ENCODE measurements around the gene SP5.

DNA sequence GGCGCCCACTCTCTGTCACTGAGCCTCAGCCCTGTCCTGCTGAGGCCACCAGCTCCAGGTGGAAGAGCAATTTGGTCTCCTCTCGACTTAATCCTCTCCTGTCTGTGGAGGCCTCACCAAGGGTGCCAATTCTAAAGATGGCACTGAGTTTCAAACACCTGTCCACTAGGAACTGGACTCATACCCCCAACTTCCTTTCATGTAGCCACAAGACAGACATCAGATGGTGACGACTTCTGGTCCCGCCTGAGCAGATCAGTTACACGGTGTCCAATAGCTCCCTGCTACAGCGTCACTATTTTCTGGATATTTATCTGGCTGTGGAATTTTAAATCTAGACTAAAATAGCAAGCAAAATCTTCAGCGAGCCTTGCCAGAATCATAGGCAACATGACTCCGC is 24.5 kb upstream of the SP5 start:
- TF ChIP-seq, protein P1, sequence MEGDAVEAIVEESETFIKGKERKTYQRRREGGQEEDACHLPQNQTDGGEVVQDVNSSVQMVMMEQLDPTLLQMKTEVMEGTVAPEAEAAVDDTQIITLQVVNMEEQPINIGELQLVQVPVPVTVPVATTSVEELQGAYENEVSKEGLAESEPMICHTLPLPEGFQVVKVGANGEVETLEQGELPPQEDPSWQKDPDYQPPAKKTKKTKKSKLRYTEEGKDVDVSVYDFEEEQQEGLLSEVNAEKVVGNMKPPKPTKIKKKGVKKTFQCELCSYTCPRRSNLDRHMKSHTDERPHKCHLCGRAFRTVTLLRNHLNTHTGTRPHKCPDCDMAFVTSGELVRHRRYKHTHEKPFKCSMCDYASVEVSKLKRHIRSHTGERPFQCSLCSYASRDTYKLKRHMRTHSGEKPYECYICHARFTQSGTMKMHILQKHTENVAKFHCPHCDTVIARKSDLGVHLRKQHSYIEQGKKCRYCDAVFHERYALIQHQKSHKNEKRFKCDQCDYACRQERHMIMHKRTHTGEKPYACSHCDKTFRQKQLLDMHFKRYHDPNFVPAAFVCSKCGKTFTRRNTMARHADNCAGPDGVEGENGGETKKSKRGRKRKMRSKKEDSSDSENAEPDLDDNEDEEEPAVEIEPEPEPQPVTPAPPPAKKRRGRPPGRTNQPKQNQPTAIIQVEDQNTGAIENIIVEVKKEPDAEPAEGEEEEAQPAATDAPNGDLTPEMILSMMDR (conservative IDR thresholded peaks at IDR 0.05; ENCODE audit: low read length) = no peak
- TF ChIP-seq EZH2phosphoT487 (IDR thresholded peaks at IDR 0.05; ENCODE audit: borderline replicate concordance) = no peak

All from Loucy (cell line).